ENCODE measurements around the gene EPHB1. TPM values are rescaled to one million over a fixed set of nuclear protein-coding genes. Genes with fewer than 3 reads are reported as not detected.

Gene EPHB1
- total RNA-seq, 1 donor from 2014 or later: 8.1 TPM

DNA sequence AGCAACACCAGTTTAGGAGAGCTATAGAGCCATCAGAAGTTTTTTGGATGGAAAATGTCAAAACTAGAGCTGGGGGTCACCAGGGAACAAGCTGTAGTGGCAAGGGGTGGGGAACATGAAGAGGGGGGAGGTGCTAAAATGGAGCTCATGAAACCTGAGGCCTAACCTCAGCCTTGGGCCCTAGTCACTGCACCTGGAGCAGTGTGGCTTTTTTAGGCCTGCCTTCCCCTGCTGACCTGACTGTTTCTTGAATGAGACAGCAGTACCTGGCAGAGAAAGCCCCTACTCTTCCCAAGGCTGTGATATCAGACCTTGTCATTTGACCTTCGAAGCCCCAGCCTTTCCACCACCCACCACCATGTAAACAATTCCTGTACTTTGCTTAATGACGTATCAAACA, 383.5 kb downstream of the EPHB1 start:
- ATAC-seq: no peak
- DNase-seq (ENCODE audit: low spot score): no peak

DNA sequence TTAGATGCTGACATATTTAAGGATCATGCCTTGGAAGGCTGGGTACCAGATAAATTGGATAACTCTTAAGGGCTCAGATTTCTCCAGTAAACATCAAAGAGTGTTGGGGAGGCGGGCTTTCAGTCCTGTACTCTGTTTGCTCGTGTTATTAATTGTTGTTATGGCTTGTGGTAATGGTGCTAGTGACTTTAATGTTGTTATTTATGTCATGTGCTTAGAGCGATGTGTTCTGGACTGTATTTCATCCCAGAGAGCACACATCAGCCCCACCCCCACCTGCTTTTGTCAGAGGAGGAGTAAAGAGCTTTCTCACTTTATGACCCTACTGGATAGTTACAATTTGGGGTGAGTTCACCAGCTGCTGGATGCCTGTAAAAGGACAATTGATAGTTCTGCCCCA, 386.3 kb downstream of the EPHB1 start:
- ATAC-seq (no peak), DNase-seq (ENCODE audit: low spot score) (no peak)

DNA sequence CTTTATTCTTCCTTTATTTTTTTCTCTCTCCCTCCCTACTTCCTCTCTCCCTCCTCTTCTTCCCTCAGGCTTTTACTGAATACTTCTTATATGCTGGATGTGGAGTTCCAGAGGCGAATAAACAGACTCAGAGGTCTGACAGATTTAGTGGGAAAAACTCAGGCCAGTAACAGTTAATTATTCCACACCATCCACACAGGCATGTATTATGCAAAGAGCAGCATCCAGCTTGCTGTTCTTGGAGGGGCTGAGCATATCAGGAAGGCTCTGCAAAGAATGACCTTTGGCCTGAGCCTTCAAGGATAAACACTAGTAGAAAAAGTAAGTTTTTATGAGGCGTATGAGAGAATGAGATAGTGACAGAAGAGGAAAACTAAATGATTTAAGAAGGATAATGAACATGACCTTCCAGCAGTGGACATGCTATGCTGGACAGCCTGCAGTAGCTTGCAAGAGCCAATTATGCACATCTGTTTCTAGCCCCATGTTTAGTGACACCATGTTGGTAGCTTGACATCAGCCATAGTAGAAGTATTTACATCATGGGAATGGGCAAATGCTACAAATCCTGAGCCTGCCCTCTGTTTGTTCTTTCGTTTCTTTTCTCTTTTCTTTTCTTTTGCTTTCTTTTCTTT, 387.4 kb downstream of the EPHB1 start:
- DNase-seq (ENCODE audit: low spot score): no peak
- no peak for ATAC-seq

DNA sequence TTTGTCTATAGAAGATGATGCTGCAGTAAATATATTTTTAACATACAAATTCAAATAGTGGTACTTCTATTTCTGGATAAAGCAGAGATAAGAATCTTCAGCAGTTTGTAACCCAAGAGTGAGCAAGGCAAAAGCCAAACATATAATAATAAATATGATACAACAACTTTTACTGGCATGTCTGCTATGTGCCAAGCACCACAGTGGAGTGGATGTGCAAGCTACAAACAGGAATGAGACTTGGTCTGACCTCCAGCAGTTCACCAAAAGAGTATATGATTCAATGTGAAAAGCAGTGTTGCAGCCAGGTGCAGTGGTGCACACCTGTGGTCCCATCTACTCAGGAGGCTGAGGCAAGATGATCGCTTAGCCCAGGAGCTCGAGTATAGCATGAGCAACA, 395.6 kb downstream of the EPHB1 start:
- DNase-seq (ENCODE audit: low spot score): no peak
- ATAC-seq: no peak

DNA sequence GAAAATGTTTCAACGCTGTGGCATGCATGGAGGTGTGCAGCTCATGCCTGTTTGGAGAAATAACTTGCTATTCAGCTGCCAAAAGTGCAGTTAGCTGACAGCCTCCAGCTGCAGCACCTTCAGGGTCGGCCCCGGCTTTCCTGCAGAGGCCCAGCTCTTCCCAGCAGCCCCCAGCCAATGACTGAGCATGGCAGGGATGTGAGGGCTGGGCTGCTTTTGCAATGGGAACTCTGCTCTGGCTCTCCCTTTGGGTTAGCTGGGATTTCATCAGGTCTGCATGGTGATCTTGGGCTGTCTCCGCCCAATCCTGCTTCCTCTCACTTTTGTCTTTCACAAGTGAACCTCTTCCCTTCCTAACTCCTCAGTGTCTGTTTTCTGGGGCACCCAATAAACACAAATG, 396.6 kb downstream of the EPHB1 start:
- DNase-seq (ENCODE audit: low spot score) (no peak), ATAC-seq (no peak)

DNA sequence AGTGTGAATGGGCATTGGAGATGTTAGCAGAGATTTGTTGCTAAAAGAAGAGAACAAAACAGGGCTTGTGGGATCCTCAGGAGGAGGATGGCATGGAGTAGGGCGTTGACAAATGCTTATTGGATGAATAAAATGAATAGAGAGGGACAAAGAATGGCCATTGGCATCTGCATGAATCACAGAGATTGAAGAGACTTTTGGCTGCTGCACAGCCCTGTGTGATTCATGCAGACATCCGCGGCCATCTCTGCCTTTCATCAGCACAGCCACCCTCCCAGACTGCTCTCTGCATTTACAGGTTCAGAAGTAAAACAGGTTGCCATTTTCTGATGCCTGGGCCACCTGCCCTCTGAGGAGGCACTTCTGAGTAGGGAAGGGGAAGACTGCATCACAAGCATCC, 397.9 kb downstream of the EPHB1 start:
- ATAC-seq: no peak
- no peak for DNase-seq (ENCODE audit: low spot score)

DNA sequence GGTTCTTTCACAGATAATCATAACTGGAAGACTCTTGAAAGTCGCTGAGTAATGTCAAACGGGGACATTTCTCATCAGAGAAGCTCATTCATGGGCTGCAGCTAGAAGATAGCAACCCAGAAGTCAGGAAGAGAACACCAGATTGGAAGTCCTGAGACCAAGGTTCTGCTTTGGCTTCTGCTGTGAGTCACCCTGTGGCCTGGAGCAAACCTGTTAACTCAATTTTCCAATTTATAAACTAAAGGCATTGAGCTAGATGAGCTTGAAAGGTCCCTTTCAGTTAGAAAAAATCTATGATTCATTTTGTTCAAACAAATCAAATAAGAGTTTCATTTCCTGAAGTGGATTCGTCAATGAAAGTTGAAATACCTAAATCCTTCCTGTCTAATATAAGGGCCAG, 402.2 kb downstream of the EPHB1 start:
- DNase-seq (ENCODE audit: low spot score) (no peak), ATAC-seq (no peak)

DNA sequence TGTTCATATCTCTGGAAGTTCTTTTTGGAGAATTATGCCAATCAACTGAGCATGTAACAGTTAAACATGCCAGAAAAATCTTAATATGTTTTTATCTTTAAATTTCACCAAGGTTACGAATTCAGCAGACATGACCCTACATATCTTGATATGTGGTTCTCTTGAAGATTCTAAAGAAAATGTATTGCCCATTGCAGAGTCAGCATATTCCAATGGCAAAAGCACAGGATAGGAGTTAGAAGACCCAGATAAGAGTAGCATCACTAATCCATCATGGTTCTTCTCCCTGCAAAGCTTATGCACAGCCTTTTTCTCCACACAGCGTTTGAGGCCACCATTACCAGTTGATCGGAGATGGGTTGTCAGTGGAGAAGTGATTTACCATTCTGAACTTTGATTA, 402.8 kb downstream of the EPHB1 start:
- ATAC-seq (no peak), DNase-seq (ENCODE audit: low spot score) (no peak)

DNA sequence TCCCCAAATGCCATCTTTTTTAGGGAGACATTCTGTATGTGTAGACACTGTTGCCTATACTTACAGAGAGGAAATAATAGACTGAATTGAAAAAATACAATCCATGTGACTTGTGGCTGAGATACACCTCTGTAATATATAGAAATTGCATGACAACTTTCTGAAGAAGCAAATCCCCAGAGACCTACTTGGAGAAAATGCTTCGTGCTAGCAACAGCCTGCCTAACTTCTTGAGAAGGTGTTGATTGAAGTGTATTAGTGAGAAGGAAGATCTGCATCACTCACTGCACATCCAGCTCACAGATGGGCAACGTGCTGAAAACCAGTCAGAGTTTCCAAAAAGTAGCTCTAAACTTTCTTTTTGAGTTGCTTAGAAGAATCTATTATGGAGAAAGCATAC, 404.1 kb downstream of the EPHB1 start:
- DNase-seq (ENCODE audit: low spot score): no peak
- no peak for ATAC-seq

DNA sequence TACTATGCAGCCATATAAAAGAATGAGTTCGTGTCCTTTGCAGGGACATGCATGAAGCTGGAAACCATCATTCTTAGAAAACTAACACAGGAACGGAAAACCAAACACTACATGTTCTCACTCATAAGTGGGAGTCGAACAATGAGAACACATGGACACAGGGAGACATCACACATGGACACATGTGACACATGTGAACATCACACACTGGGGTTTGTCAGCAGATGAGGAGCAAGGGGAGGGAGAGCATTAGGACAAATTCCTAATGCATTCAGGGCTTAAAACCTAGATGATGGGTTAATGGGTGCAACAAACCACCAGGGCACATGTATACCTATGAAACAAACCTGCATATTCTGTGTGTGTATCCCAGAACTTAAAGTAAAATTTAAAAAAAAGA, 408.0 kb downstream of the EPHB1 start:
- ATAC-seq (no peak), DNase-seq (ENCODE audit: low spot score) (no peak)

DNA sequence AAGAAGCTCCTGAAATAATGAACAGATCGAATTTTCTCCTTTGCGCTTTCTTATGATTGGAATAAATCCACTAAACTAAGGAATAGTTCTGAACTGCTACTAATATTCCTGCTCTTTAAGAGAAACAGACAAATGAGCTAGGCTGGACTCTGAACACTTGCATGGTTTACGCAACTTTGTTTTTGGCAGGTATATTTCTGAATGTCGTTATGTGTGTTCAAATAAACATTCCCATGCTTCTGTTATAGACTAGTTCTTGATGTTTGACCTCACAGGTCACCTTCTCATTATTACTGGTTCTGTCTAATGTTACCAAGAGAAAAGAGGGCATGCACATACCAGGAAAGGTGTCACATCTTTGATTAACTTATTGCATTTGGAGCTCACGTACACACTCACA, 418.2 kb downstream of the EPHB1 start:
- DNase-seq (ENCODE audit: low spot score): peak; percentile 54
- ATAC-seq: peak; percentile 83

DNA sequence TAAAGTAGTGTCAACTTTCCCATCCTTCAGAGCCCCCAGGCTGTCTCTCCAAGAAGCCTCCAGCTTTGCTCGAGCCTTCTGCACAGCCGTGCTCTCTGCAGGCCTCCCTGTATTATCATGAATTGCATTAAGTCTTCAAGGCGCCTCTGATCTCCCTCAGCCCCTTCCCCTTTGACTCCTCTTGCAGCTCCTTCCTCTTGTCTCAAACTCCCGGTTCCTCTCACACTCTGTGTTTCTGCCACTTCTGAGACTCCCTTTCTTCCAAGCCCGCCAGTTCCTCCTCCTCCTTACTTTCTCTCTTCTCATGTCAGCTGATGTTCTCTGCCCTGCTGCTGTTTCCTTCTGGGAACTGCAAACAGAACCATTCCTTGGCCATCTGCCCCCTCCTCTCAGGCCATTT, 418.8 kb downstream of the EPHB1 start:
- no peak for ATAC-seq
- DNase-seq (ENCODE audit: low spot score): no peak

DNA sequence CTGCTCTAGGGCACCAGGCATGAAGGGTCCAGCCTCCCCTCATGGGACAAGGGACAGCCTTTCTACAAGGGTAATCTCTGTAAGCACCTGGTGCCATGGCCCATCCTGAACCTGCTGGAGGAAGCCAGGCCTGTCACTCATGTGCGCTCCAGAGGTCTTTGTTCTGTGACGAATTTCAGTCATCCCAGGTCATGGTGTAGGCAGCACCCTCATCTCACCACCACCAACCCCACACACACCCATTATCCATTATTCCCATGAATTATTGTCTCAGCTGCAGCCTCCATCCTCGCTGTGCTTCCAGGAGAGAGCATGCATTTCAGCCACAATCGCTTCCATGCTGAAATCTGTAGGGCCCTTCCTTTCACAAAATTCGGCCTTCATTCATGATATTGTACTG, 419.3 kb downstream of the EPHB1 start:
- ATAC-seq: no peak
- no peak for DNase-seq (ENCODE audit: low spot score)

DNA sequence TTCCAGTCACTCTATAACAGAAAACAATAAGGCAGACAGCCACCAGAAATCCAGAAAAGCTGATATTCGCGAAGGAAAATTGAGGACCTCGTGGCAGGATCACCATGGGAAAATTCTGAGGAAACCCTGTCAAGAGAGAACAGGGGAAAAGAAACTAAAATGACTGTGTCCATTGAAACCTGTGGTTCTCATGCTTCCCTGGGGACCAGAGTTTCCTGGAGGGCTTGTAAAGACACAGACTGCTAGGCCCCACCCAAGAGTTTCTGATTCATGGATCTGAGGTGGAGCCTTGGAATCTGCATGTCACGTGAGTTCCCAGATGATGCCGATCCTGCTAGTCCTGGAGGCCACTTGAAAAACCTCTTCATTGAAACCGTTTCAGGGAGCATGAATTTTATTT, 420.5 kb downstream of the EPHB1 start:
- DNase-seq (ENCODE audit: low spot score) (no peak), ATAC-seq (no peak)

DNA sequence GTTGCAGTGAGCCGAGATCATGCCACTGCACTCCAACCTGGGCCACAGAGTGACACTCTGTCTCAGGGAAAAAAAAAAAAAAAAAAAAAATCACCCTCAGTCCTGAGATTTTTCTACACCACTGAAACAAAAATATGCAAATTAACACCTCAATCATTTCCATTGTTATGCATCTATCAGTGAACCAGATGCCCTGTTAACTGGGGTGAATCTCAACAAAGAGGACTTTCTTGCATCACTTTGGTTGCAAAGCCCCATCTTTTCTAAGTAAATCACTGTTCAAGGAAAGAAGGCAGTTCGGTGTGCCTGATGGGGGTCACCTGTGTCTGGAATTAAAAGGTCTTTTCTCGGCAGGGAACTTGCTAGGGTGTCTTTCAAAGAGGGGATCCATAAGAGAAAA, 421.6 kb downstream of the EPHB1 start:
- ATAC-seq (no peak), DNase-seq (ENCODE audit: low spot score) (no peak)

DNA sequence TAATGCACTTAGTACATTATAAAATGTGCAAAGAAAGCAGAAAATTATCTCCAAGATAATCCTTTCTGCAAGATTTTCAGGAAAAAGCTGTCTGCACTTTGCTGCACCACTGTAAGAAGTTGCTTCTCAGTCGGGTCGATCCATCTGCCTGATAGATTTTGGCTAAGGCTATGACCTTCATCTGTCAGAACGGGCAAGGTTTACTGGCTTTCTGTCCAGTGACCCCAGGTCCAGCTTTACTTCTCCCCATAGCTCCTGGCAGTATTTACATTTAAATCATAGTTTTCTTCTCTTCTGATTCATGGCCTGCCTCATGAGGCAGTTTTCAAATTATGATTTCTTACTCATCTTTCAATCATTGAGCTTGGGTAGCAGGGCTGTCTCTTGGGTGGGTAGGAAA, 422.7 kb downstream of the EPHB1 start:
- DNase-seq (ENCODE audit: low spot score) (peak; percentile 59), ATAC-seq (peak; percentile 74)

DNA sequence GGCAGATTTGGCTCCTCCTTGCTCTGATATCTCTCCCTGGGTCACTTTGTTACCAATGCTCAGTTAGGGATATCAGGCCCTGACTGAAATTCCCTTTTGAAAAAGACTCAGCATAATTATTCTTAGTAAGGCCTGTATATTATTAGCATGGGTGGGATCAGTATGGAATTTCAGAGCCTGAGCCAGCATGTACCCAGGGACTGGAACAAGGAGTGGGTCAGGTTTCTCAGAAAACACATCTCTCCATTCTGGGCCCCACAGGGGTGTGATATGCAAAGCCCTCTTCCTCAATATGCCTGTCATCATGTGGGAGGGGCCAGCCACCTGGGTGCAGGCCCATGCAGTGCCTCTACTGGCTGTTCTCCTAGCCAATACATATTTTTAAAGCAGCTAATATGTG, 423.2 kb downstream of the EPHB1 start:
- ATAC-seq (no peak), DNase-seq (ENCODE audit: low spot score) (no peak)

DNA sequence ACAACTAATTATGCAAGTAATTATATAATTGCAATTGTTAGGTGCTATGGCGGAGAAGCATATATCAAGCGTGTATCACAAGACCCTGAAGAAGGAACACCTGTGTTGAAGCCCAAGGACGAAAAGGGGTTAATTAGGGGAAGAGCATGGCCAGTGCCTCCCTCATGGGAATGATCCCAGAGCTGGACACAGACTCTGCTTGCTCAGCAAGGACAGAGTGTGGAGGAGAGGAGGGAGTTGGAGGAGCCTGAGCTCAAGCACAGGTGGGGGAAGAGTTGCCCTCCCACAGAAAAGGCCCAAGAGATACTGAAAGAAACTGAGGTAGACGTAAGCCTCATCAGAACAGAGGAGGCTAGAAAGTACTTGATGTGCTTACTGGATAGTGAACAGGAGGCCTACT, 423.7 kb downstream of the EPHB1 start:
- ATAC-seq: peak; percentile 54

DNA sequence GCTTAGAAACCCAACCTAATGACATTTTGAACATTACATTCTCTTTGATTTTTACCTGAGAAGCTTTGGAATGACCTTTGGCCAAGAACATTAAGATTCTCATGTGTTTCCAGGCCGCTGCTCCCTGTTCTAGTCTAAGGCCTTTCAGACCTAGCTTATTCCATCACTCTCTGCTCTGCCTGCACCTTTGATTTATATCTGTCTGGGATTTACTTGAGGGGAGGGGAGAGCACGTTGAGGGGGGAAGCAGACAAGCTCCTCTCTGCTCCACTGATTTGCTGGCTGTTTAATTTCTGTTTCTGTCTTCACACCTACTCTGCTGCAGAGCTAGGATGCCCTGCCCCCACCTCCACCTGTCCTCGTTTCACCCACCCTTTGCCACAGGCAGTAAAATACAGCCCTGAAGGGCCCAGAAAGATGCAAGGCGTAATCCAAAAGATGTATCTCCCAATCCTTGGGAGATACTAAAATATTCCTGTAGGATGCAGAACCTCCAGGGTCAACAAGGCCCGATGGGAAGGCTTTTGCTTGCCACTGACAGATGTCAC, 429.8 kb downstream of the EPHB1 start:
- DNase-seq (ENCODE audit: low spot score): no peak

More for the DNA sequence above, 423.7 kb downstream of the EPHB1 start:
- DNase-seq (ENCODE audit: low spot score): no peak

DNA sequence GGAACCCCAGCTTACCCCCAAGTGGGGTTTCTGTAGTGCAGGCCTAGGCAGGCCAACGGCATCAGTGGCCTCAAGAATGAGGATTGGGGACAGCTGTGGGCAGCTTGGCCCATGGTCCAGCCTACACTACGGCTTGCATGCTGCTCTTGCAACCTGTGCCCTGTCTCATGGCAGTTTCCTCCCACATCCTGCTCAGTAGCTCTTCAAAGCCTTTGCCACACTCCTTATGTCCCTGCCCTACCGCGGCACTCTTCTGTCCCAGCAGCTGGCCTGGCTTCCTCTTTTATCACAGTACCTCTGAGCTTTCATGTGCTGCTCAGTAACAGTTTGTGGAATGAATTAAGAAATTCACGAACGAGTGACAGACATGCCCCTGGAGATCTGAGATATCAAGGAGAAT, 431.0 kb downstream of the EPHB1 start:
- DNase-seq (ENCODE audit: low spot score): no peak
- no peak for ATAC-seq

More for the DNA sequence above, 429.8 kb downstream of the EPHB1 start:
- no peak for ATAC-seq

DNA sequence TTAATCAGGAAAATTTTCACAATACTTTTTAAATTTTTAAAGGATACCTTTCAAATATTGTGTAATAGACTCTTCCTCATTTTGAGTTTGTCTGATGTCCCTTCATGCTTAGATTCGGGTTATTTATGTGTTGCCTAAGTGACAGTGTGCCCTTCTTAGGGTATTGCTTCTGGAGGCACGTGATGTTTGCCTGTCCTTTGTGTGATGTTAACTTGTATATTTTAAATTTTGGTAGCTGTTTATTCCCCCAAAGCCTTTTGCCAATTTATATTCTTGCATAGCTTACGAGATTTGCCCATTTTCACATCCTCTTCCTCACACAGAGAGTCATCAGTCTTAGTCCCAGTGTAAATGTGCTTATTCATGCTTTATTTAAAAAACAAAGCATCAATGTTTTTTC, 433.1 kb downstream of the EPHB1 start:
- ATAC-seq (no peak), DNase-seq (ENCODE audit: low spot score) (no peak)

DNA sequence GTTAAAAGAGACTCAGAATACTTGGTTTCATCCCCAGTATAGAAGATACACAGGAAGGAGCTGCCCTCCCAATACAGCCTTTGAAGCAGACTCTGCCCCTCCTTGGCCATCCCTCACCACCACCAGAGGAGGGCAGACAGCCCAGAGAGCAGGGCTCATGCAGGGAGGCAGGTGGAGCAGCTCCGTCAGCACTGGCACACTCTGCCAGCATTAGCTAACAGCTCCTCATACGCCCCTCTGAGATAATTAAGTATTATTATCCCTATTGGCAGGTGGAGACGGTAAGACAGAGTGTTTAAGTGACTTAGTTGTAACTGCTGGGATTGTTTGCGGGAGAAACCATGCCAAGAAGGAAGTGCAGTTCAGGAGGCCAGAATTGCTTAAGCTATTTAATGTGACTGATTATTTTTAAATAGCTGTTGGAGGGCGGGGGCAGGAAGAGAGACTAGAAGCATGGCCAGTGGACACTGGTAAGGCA, 434.0 kb downstream of the EPHB1 start:
- DNase-seq (ENCODE audit: low spot score) (no peak), ATAC-seq (peak; percentile 95)

DNA sequence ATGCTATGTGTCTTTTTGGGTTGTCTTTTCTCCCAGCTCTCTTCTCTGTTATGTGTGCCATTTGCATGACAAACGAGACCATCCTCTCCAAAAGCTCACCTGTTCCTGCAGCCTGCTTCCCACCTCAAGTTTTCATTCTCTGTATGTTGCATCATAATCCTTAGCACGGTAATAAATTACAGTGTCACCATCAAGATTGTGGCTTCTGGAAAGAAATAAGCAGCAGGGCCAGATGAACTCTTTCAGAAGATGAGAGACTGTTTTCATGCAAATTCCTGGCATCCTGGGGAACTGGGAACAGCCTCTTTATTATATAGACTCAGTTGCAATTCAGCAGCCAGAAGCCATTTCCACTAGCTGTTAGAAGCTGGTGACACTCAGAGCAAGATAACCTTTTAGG, 436.7 kb downstream of the EPHB1 start:
- no peak for ATAC-seq
- no peak for DNase-seq (ENCODE audit: low spot score)
